NCI-H2196 treated with DMSO at 0.1 percent for 48 hours (cell line): ENCODE data around the gene DIP2C.

Experiments
- DNase-seq: peaks from one replicate; lab custom pipeline; 2025; ENCODE audit not compliant: unreplicated experiment; lab: John Stamatoyannopoulos, UW

DIP2C gene

GRCh38 chr10:385571-386300, 303.7 kb downstream of the DIP2C start:
- no peak for DNase-seq

DNA sequence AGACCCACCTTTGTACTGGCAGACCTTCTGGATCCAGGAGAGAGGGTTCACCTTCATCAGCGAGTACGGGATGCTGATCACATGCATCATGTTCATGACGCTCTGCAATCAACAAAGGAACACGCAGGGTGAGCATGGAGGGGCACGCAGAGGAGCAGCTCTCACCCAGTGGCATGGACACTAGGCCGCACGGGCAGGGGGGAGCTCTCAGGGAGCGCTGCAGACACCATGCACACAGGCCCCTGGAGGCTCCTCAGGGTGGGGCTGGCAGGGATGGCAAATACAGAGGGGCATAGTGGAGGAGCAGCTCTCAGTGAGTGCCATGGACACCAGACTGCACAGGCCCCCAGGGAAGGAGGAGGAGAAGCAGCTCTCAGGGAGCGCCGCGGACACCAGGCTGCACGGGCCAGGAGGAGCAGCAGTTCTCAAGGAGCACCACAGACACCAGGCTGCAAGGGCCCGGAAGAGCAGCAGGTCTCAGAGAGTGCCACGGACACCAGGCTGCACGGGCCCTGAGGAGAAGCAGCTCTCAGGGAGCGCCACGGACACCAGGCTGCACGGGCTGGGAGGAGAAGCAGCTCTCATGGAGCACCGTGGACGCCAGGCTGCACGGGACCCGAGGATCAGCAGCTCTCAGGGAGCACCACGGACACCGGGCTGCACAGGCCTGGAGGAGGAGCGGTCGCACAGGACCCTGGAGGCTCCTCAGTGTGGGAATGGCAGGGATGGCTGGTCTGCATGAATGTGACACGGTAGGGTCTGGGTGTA, 304.7 kb downstream of the DIP2C start:
- no peak for DNase-seq

DNA sequence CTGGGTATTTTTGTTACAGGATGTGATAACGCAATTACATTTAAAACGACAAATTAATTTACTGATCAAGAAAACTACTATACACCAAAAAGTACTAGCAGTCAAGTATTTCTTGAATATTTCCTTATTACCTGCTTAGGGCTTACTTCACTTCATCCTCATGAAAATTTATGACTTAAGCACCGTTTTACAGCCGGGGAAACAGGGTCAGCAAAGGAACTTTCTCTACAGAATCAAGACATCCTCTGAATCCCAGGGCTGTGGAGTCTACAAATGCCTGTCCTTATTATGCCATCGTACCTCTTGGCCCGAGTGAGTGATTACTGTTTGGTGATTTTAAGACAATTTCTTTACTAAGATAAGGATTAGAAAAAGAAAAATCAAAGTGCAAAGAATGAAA, 305.9 kb downstream of the DIP2C start:
- DNase-seq = no peak

DNA sequence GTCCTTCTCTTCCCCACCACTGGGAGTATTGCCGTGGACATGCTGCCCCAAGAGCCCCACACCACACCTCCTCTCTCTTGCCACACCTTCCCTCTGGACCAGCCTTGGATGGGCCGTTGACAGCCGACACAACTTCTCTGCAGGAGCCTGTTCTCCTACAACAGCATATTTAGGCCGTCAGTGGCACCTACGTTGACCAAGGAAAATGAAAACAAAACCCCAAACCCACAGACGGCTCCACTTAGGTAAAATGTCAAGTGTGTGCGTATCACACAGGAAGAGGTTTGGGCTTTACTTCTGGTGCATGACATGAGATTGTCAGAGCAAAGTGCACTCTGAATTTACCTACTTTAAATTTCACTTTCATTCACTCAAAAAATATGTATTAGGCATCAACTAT, 307.7 kb downstream of the DIP2C start:
- no peak for DNase-seq

GRCh38 chr10:381346-381745, 308.1 kb downstream of the DIP2C start:
- no peak for DNase-seq

DNA sequence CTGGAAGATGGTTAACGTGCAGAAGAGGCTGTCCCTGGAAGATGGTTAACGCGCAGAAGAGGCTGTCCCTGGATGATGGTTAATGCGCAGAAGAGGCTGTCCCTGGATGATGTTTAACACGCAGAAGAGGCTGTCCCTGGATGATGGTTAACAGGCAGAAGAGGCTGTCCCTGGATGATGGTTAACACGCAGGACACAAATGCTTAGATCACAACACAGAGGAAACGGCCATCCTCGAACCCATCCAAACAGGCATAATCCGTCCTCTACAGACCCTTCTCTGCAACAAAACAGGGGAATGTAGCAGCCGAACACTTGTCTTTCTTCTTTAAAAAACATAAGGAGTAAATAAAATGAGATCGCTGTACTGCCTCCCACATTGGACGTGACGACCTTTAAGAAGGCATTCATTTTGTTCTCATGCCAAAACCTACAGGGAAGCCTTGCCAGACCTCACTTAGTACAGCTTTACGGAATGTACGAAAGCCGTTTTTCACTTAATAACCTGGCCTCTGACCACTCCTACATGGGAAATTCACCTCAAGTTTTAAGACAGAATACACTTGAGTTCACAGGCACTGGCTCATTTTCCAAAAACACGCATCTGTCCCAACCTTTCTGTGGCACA, 309.0 kb downstream of the DIP2C start:
- DNase-seq = no peak

GRCh38 chr10:378930-379704, 310.4 kb downstream of the DIP2C start:
- no peak for DNase-seq

DNA sequence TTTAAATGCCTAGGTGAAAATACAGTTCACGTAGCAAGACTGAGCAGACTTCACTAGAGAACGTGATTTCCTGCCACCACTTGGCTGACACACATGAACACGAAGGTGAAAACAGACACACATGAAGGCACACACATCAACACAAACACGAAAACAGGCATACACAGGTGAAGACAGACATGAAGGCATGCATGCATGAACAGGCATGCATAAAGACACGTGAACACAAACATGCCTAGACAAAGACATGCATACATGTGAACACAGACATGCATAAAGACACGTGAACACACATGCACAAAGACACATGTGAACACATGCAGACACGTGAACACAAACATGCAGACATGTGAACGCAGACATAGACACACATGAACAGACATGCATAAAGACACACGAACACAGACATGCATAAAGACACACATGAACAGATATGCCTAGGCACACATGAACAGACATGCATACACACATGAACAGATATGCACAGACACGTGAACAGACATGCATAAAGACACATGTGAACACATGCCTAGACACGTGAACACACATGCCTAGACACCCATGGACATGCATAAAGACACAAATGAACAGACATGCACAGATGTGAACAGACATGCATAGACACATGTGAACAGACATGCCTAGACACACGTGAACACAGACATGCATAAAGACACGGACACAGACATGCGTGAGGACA, 311.1 kb downstream of the DIP2C start:
- DNase-seq = no peak

DNA sequence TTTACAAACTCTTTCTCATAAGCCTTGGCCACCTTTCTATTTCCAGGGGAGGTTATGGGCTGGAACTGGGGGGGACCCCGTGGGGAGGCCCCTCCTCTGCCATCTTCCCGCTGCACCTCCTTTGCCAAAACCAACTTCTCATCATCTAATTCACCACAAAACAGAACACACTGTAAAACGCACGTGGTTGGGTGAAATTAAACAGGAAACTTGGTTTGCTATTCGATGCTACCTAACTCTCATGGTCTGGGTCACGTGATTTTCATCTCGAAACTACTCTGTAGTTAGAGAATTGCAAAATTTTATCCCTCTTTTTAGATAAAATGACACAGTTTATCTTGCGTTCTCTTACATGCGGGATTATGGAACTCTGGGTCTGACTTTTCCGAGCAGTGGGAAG, 312.2 kb downstream of the DIP2C start:
- DNase-seq = no peak

- DNase-seq = no peak
These were observed 313.5 kb downstream of the DIP2C start for GRCh38 chr10:375815-376505.

GRCh38 chr10:374354-374753, 315.1 kb downstream of the DIP2C start:
- DNase-seq = no peak

GRCh38 chr10:373526-374309, 315.8 kb downstream of the DIP2C start:
- no peak for DNase-seq

- no peak for DNase-seq
These were observed 316.5 kb downstream of the DIP2C start for GRCh38 chr10:373015-373414.

DNA sequence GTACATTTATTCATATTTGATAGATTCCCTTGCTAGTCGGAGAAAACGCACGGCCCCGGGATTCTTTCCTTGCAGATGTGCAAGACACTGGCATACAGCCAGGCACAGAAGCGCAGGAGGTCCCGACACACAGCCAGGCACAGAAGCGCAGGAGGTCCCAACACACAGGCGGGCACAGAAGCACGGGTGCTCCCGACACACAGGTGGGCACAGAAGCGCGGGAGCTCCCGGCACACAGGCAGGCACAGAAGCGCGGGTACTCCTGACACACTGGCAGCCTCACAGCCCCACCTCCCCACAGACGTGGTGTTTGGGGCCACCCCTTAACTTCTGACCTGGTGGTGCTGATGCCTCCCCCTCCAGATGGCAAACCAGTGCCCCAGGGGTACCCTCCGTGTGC, 316.9 kb downstream of the DIP2C start:
- DNase-seq = no peak

DNA sequence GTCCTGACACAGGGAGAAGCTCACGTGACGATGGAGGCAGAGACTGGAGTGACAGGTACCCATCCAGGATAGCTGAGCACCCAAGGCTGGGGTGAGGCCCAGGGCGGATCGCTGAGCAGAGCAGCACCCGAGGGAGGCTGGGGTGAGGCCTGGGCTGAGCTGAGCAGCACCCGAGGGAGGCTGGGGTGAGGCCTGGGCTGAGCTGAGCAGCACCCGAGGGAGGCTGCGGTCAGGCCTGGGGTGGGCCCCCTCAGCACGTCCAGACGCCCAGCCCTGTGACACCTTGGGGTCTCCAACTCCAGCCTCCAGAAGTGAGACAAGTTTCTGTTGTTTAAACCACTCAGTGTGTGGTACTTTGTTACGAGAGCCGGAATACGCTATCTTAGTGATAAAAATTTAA, 318.0 kb downstream of the DIP2C start:
- no peak for DNase-seq

- no peak for DNase-seq
These were observed 319.0 kb downstream of the DIP2C start for GRCh38 chr10:370449-370825.

DNA sequence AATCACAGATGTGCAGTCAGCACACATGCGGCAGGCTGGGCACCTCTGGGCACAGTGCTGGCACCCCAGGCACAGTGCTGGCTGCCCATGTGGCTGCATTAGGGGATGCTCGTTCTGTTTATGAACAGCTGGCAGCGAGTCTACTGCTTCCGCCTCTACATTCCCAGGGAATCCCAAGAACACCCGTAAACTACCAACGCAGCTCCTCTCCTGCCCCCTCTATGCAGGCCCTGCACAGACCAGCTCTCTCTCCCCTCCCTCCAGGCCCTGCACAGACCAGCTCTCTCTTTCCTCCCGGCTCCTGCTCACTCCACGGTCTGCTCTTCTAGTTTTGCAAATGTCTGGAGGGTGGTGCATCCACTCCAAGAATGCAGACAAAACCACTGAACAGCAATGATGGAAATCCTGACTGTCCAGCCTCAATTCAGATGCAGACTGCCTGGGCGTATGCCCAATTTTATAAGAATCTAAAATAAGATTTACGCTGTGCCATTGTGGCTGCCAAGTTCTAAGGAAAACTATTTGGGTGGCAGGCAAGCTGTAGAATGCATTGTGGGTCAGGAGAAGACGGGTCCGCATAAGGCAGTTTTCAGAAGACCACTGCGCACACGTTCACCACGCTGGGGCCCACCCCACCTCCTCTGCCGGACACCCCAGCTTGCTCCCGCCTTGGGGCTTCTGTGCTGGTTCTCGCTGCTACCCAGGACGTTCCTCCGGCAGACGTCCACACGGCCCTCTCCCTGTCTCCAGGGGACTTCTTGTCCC, 319.6 kb downstream of the DIP2C start:
- DNase-seq = no peak

GRCh38 chr10:369221-369683, 320.2 kb downstream of the DIP2C start:
- no peak for DNase-seq
